Loucy (cell line): ENCODE results near the gene FNDC3A.

Experiments
- EZH2phosphoT487 ChIP-seq: fragments of 200-600 bp; IDR thresholded peaks from 2 replicates; pipeline ENCODE4 v1.6.1; 2018; ENCODE audit warnings: antibody characterized with exemption, mild to moderate bottlenecking, moderate library complexity, borderline replicate concordance
- TF ChIP-seq, protein P1 (sequence below): fragments of 200-600 bp; sonication (generic); conservative IDR thresholded peaks from 2 replicates; pipeline ENCODE4 v1.5.1; 2014; ENCODE audit warnings: mild to moderate bottlenecking, antibody characterized with exemption, low read length

DNA sequence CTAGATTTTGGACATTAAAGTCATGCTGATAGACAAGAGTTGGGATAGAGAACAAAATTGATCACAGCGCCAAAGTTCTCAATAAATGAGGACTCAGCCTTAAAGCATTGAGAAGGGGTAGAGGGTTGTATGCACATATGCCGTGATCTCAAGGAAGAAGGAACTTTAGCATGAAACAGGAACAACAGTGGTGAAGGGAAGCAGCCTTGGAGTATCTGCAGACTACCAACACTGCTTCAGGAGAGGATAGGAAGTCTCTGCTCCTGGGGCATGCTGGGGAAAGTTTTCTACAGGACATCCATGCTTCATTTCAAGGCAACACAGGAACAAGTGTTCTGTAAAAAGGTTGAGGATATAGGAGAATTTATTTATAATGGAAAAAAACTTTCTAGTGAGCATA is 132.5 kb downstream of the FNDC3A start:
- TF ChIP-seq, protein P1, sequence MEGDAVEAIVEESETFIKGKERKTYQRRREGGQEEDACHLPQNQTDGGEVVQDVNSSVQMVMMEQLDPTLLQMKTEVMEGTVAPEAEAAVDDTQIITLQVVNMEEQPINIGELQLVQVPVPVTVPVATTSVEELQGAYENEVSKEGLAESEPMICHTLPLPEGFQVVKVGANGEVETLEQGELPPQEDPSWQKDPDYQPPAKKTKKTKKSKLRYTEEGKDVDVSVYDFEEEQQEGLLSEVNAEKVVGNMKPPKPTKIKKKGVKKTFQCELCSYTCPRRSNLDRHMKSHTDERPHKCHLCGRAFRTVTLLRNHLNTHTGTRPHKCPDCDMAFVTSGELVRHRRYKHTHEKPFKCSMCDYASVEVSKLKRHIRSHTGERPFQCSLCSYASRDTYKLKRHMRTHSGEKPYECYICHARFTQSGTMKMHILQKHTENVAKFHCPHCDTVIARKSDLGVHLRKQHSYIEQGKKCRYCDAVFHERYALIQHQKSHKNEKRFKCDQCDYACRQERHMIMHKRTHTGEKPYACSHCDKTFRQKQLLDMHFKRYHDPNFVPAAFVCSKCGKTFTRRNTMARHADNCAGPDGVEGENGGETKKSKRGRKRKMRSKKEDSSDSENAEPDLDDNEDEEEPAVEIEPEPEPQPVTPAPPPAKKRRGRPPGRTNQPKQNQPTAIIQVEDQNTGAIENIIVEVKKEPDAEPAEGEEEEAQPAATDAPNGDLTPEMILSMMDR, result no peak
- no peak for TF ChIP-seq EZH2phosphoT487
